ENCODE measurements around the gene GPR141.

GRCh38 chr7:37635346-37635745 lies 48.2 kb upstream of the GPR141 start:
- TF ChIP-seq CTCF (IDR thresholded peaks at IDR 0.05) (no peak), POLR2A (IDR thresholded peaks at IDR 0.05) (no peak)

Measured in adrenal gland (tissue), 5 donors.